Uterus (tissue), 4 donors: ENCODE data around the gene MEGF9. TPM values are rescaled to one million over a fixed set of nuclear protein-coding genes. Genes with fewer than 3 reads are reported as not detected.
"Not testable (repeated sequence)": the region's sequence is repeated elsewhere in the genome, so short reads cannot be mapped to it uniquely, and the experiment has no call there.

Source experiments
- DNase-seq, 2 donors: peaks; one replicate each; pipeline ENCODE4 v3.0.0-alpha.2; 2019 to 2020
- H3K27ac ChIP-seq, 2 donors: fragments of 200-600 bp; sonication (generic); 1 replicate in 1 of 2; 2 replicates in 1 of 2; pipeline ENCODE4 v1.5.1; 2016 to 2018
- H3K27me3 ChIP-seq, 2 donors: fragments of 200-600 bp; sonication (generic); one replicate each; pipeline ENCODE4 v1.5.1; 2018 to 2019; ENCODE audit warnings: control low read depth in 1 of 2
- H3K36me3 ChIP-seq, 2 donors: fragments of 200-600 bp; sonication (generic); one replicate each; pipeline ENCODE4 v1.5.1; 2019; ENCODE audit warnings: control low read depth in 1 of 2
- H3K4me1 ChIP-seq, 2 donors: fragments of 200-600 bp; sonication (generic); one replicate each; pipeline ENCODE4 v1.5.1; 2018 to 2019; ENCODE audit warnings: control low read depth in 1 of 2
- H3K4me3 ChIP-seq, 2 donors: fragments of 200-600 bp; sonication (generic); 1 replicate in 1 of 2; 2 replicates in 1 of 2; pipeline ENCODE4 v1.5.1; 2018 to 2019; ENCODE audit warnings: mild to moderate bottlenecking in 1 of 2
- H3K9me3 ChIP-seq, 2 donors: fragments of 200-600 bp; sonication (generic); one replicate each; pipeline ENCODE4 v1.5.1; 2019; ENCODE audit warnings: control low read depth in 1 of 2
- CTCF ChIP-seq, 4 experiments: fragments of 200-600 bp in 2 of 4; fragments of 450-650 bp in 2 of 4; sonication (generic) in 2 of 4; IDR thresholded peaks; one replicate each; pipeline ENCODE4 v1.5.1; 2016 to 2019; ENCODE audit warnings: antibody characterized with exemption in 4 of 4, mild to moderate bottlenecking in 2 of 4, moderate library complexity in 1 of 4
- POLR2A ChIP-seq, 2 donors: fragments of 450-650 bp; IDR thresholded peaks; one replicate each; pipeline ENCODE4 v1.6.1; 2016; ENCODE audit warnings: antibody characterized with exemption in 2 of 2, mild to moderate bottlenecking in 1 of 2, moderate library complexity in 1 of 2
- intact Hi-C: fragments of 100-400 bp; cut with DNase I; formaldehyde crosslinking; loops from one replicate; pipeline ENCODE4 v1.15.1; 2023; ENCODE audit warnings: low total_unique reads
- total RNA-seq, 4 donors: library from RNA; depleted of rRNA in 3 of 4; stranded (reverse); fragments of >200 nt in 3 of 4; gene quantifications; one replicate each; pipeline versions ENCODE4 v1.1.0 to v1.2.4, GENCODE V29; 2014 to 2023
- donor health status: DM: yes; HTN: yes; CAD: no.

MEGF9 gene
- total RNA-seq, 4 donors from 2014 or later = 6.1 to 16.2 (median 13.1) TPM

- TF ChIP-seq CTCF (IDR thresholded peaks at IDR 0.05) = no peak
- no peak for TF ChIP-seq POLR2A (IDR thresholded peaks at IDR 0.05)
- no peak for DNase-seq
Measured at GRCh38 chr9:120556775-120557174, 157.5 kb downstream of the MEGF9 start.

GRCh38 chr9:120555839-120556238, 158.4 kb downstream of the MEGF9 start:
- Histone ChIP-seq H3K27me3 (no peaks in the 10 kb centered on the region), H3K4me1 (no peaks in the 10 kb centered on the region), H3K4me3 (no peak overlapping the region), H3K27ac (no peak overlapping the region), H3K9me3 (no peaks in the 10 kb centered on the region), H3K36me3 (no peaks in the 10 kb centered on the region)
- no peak for DNase-seq
- intact Hi-C loops = no loop called here
- no peak for TF ChIP-seq POLR2A (IDR thresholded peaks at IDR 0.05)
- no peak for TF ChIP-seq CTCF (IDR thresholded peaks at IDR 0.05)

More at GRCh38 chr9:120556775-120557174, 157.5 kb downstream of the MEGF9 start:
- no peaks in the 10 kb centered on the region for H3K27me3 ChIP-seq
- no peak overlapping the region for H3K27ac ChIP-seq
- no peaks in the 10 kb centered on the region for H3K9me3 ChIP-seq
- H3K4me3 ChIP-seq = no peak overlapping the region
- H3K4me1 ChIP-seq = no peaks in the 10 kb centered on the region
- intact Hi-C loops = no loop called here
- H3K36me3 ChIP-seq = no peaks in the 10 kb centered on the region

- H3K27ac ChIP-seq, intact Hi-C loops, H3K4me3 ChIP-seq, DNase-seq, H3K27me3 ChIP-seq, H3K4me1 ChIP-seq, H3K9me3 ChIP-seq, H3K36me3 ChIP-seq: not testable (repeated sequence)
Measured at GRCh38 chr9:120552210-120552704, 162.0 kb downstream of the MEGF9 start.

Other genes with a start within 250 kb of the MEGF9 start
- 10 to 100 TPM; 28.9 to 62.3 (median 40.0) TPM for gene CDK5RAP2, start 134.3 kb downstream of the MEGF9 start, total RNA-seq
- gene FBXW2, start 78.9 kb upstream of the MEGF9 start, total RNA-seq = 10 to 100 TPM; 20.7 to 82.4 (median 40.0) TPM
- gene PSMD5, start 128.5 kb upstream of the MEGF9 start, total RNA-seq = 100 to 1,000 TPM in 1 of 4 donors, 10 to 100 TPM in 3; 20.9 to 181 (median 49.0) TPM
- gene PHF19, start 162.7 kb upstream of the MEGF9 start, total RNA-seq = 10 to 100 TPM; 12.6 to 76.3 (median 31.8) TPM
- gene TRAF1, start 212.3 kb upstream of the MEGF9 start, total RNA-seq = 1 to 10 TPM in 2 of 4 donors, under 1 TPM in 2; 0.51 to 8.7 (median 2.6) TPM